K562 (cell line): ENCODE measurements around the gene SYT14. TPM values are rescaled to one million over a fixed set of nuclear protein-coding genes. Genes with fewer than 3 reads are reported as not detected.

Experiments used
- ATAC-seq: fragments of 200-7000 bp; cut with Tn5 transposase; 3 replicates; pipeline ENCODE4 v1.9.1; 2020; ENCODE audit warnings: moderate library complexity
- BruUV-seq: library from RNA; stranded (reverse); fragments of 400-500 nt; replicated peaks from 2 replicates; lab custom pipeline; 2021; lab: Mats Ljungman, UMichigan
- CTCF ChIA-PET: fragments of 300-600 bp; formaldehyde crosslinking; extraction: SDS; loops from one replicate; lab custom pipeline; 2021; ENCODE audit warnings: low intra/inter-chr PET ratio; lab: Yijun Ruan, JAX
- POLR2A ChIA-PET: fragments of 300-600, 350-650 bp; sonication (Branson Sonifier 250); formaldehyde crosslinking; extraction: SDS; loops from one replicate; lab custom pipeline; 2021; ENCODE audit warnings: antibody characterized with exemption, inconsistent platforms; lab: Yijun Ruan, JAX
- DNase-seq, 4 experiments: peaks; one replicate each; pipeline versions ENCODE4 v3.0.0 to v3.0.0-alpha.2; 2011 to 2018; ENCODE audit warnings: low spot score in 3 of 4, mixed read lengths in 3 of 4; ENCODE audit errors: extremely low read depth in 1 of 4
- FAIRE-seq: peaks from 2 replicates; lab custom pipeline; 2011; peaks lifted over from hg19 to GRCh38; lab: Jason Lieb, UNC
- H2AFZ ChIP-seq: 2 replicates; pipeline ENCODE4 v1.6.0; 2011; ENCODE audit warnings: low read depth, low read length, control low read depth, inconsistent platforms
- H3K27ac ChIP-seq: fragments of 200-600 bp; 3 replicates; pipeline ENCODE4 v1.8.0; 2011; ENCODE audit warnings: low read depth, mild to moderate bottlenecking, control low read depth, inconsistent platforms, low read length, moderate library complexity, mixed read lengths; ENCODE audit errors: extremely low read depth
- H3K27me3 ChIP-seq, 2 experiments: fragments of 300-600 bp in 1 of 2; 2 replicates in 1 of 2; 3 replicates in 1 of 2; pipeline versions ENCODE4 v1.6.0 to v1.8.0; 2011; ENCODE audit warnings: inconsistent platforms in 2 of 2, low read length in 2 of 2, mild to moderate bottlenecking in 1 of 2, mixed read lengths in 1 of 2, moderate library complexity in 1 of 2; ENCODE audit not compliant: control insufficient read depth in 2 of 2, insufficient read depth in 2 of 2
- H3K36me3 ChIP-seq: fragments of 300-600 bp; 3 replicates; pipeline ENCODE4 v1.8.0; 2011; ENCODE audit warnings: mild to moderate bottlenecking, low read length, inconsistent platforms; ENCODE audit not compliant: control insufficient read depth, insufficient read depth
- H3K4me1 ChIP-seq, 2 experiments: fragments of 200-600 bp in 1 of 2; replicated peaks in 1 of 2; 2 replicates in 1 of 2; 3 replicates in 1 of 2; pipeline versions ENCODE4 v1.5.1 to v1.8.0; 2011; ENCODE audit warnings: inconsistent platforms in 2 of 2, low read length in 2 of 2, mild to moderate bottlenecking in 1 of 2, mixed read lengths in 1 of 2, moderate library complexity in 1 of 2; ENCODE audit not compliant: control insufficient read depth in 2 of 2, insufficient read depth in 2 of 2
- H3K4me2 ChIP-seq: 2 replicates; pipeline ENCODE4 v1.6.1; 2011; ENCODE audit warnings: low read length, control low read depth, inconsistent platforms, mixed read lengths; ENCODE audit not compliant: insufficient read depth
- H3K4me3 ChIP-seq: fragments of 200-600 bp; sonication (generic), shearing (Covaris generic); 2 replicates; pipeline ENCODE4 v1.5.1; 2016; ENCODE audit warnings: control low read depth, inconsistent platforms
- H3K79me2 ChIP-seq: fragments of 200-600 bp; 3 replicates; pipeline ENCODE4 v1.8.0; 2011; ENCODE audit warnings: low read length, inconsistent platforms; ENCODE audit not compliant: control insufficient read depth, insufficient read depth
- H3K9ac ChIP-seq, 2 experiments: 2 replicates each; pipeline versions ENCODE4 v1.6.0 to v1.6.1; 2011; ENCODE audit warnings: low read depth in 2 of 2, low read length in 2 of 2, control low read depth in 1 of 2, inconsistent platforms in 1 of 2, mild to moderate bottlenecking in 1 of 2, mixed read lengths in 1 of 2; ENCODE audit not compliant: insufficient read depth in 1 of 2
- H3K9me1 ChIP-seq: one replicate; pipeline ENCODE4 v1.6.0; 2011; ENCODE audit warnings: inconsistent platforms, mild to moderate bottlenecking, low read length, moderate library complexity; ENCODE audit not compliant: control insufficient read depth, insufficient read depth
- H3K9me3 ChIP-seq: replicated peaks from 2 replicates; pipeline ENCODE4 v1.5.1; 2011; ENCODE audit warnings: low read depth, low read length, inconsistent platforms; ENCODE audit not compliant: control insufficient read depth, insufficient read depth
- H4K20me1 ChIP-seq: replicated peaks from 2 replicates; pipeline ENCODE4 v1.6.1; 2011; ENCODE audit warnings: low read length, inconsistent platforms, mixed read lengths; ENCODE audit not compliant: control insufficient read depth, insufficient read depth
- C11orf30 ChIP-seq: fragments of 450-650 bp; IDR thresholded peaks from 2 replicates; pipeline ENCODE4 v1.6.1; 2016; ENCODE audit warnings: low read depth, mild to moderate bottlenecking
- CEBPB ChIP-seq: fragments of 450-650 bp; IDR thresholded peaks from 2 replicates; pipeline ENCODE4 v1.6.1; 2016; ENCODE audit warnings: missing genetic modification characterization, missing compliant biosample characterization
- MAFG ChIP-seq: fragments of 450-650 bp; conservative IDR thresholded peaks from 2 replicates; pipeline ENCODE4 v1.6.1; 2016; ENCODE audit warnings: missing genetic modification characterization, missing compliant biosample characterization
- MCM7 ChIP-seq, 2 experiments: fragments of 450-650 bp; IDR thresholded peaks; 2 replicates each; pipeline ENCODE4 v1.6.1; 2016 to 2018
- ZC3H11A ChIP-seq: IDR thresholded peaks from 2 replicates; pipeline ENCODE4 v1.6.1; 2012; ENCODE audit warnings: low read depth, low read length, improper control_type of control experiment
- ZNF316 ChIP-seq: fragments of 450-650 bp; IDR thresholded peaks from 2 replicates; pipeline ENCODE4 v1.6.1; 2016
- WGBS: fragments of 100-300 bp; shearing (Covaris generic); methylation state at CpG from one replicate; pipeline ENCODE4 v1.1.6; 2016; ENCODE audit warnings: low coverage, mixed read lengths; ENCODE audit not compliant: insufficient coverage; ENCODE audit errors: missing lambda C conversion rate; 5-methylcytosine and 5-hydroxymethylcytosine counted together
- in situ Hi-C: fragments of 300-500 bp; cut with MboI; formaldehyde crosslinking; loops from 4 replicates; pipeline ENCODE4 v1.15.0; 2018; ENCODE audit warnings: inconsistent platforms, mixed read lengths
- intact Hi-C: fragments of 100-400 bp; cut with micrococcal nuclease; formaldehyde crosslinking; loops from 2 replicates; pipeline ENCODE4 v1.14.2; 2022
- polyA plus RNA-seq, 8 experiments: library from polyadenylated mRNA; depleted of rRNA in 4 of 8; stranded (reverse) in 5 of 8; unstranded in 3 of 8; fragments of >200 nt; fragmentation: Nextera tagmentation in 2 of 8; fragmentation: Illumina TruSeq in 1 of 8; extraction: Ambion mirVana in 2 of 8; extraction: Trizol in 1 of 8; gene quantifications; 2 replicates each; pipeline versions ENCODE4 v1.2.1 to v1.2.3, GENCODE V29; 2011 to 2014; ENCODE audit warnings: inconsistent platforms in 1 of 8, missing spikeins in 1 of 8
- total RNA-seq, 7 experiments: library from RNA; depleted of rRNA in 6 of 7; stranded (reverse); fragments of >200 nt in 6 of 7; fragmentation: Illumina TruSeq in 2 of 7; extraction: Trizol in 2 of 7; gene quantifications; 2 replicates each; pipeline versions ENCODE4 v1.2.1 to v1.2.3, GENCODE V29; 2011 to 2021; ENCODE audit warnings: low replicate concordance in 1 of 7
- TF ChIP-seq, protein P1 (sequence below): sonication (generic); formaldehyde crosslinking; IDR thresholded peaks from 2 replicates; pipeline ENCODE4 v1.8.0; 2022; ENCODE audit warnings: mild to moderate bottlenecking, missing genetic modification reagents

The SYT14 gene
- total and polyA plus RNA-seq, 9 of the 15 experiments (the other 6 are each of a cell fraction or from before 2014, with no cell fraction given) = 0.01 to 0.04 TPM; not detected in 7

DNA sequence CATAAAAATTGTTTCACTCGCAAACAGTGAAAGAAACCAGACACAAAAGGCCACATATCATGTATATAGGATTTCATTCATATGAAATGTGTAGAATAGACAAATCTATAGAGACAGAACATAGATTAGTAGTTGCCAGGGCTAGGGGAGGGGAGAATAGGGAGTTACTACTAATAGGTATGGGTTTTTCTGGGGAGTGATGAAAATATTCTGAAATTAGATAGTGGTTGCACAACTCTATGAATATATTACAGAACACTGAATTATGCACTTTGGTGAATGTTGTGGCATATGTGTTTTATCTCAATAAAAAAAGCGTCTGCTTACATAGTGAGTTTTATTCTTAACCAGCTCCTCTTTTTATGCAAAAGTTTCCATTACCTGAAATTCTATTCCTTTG, 21.6 kb downstream of the SYT14 start:
- peak; percentile 35; the same call in 1 of the 2 replicates for TF ChIP-seq CEBPB (tag)
- no peak for TF ChIP-seq MCM7 (IDR thresholded peaks at IDR 0.05)
- TF ChIP-seq, all 486 proteins: peak for 1
- no peaks in the 10 kb centered on the region for H3K9me3 ChIP-seq
- H3K9me1 ChIP-seq = no peaks in the 10 kb centered on the region
- H3K9ac ChIP-seq = no peak overlapping the region
- ChIA-PET POLR2A (no interaction called here), CTCF (no interaction called here)
- H2AFZ ChIP-seq = no peak overlapping the region
- ATAC-seq (no peak), FAIRE-seq (no peak), DNase-seq (no peak)
- in situ Hi-C loops = no loop called here
- H3K36me3 ChIP-seq = no peaks in the 10 kb centered on the region
- H3K27me3 ChIP-seq = no peaks in the 10 kb centered on the region
- H4K20me1 ChIP-seq = no peaks in the 10 kb centered on the region
- no peak overlapping the region for H3K4me2 ChIP-seq
- intact Hi-C loops = no loop called here
- no peaks in the 10 kb centered on the region for H3K79me2 ChIP-seq
- no peaks in the 10 kb centered on the region for H3K4me1 ChIP-seq
- no TSS peak for BruUV-seq
- WGBS = 0% methylated on average over 2 of the region's 2 CpGs
- H3K4me3 ChIP-seq = no peak overlapping the region
- H3K27ac ChIP-seq = no peak overlapping the region

DNA sequence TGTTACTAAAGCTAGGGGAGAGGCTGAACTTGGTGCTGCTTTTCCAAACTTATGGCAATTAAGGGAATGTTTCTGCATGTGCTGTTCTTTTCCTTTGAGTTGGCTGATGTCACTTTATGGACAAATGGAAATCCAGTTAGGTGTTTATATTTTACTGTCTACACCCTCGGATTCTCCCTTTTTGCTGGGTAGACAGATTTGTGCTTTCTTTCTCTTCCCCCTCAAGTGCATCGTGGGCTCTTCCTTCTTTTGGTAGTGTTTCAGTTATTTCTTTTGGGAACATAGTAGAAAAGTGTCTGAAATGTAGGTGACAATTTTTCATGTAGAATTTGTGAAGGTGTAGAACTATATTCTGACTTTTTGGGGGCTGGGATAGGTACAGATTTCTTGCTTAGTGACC, 22.9 kb downstream of the SYT14 start:
- no peaks in the 10 kb centered on the region for H3K27me3 ChIP-seq
- H3K36me3 ChIP-seq = no peaks in the 10 kb centered on the region
- ChIA-PET POLR2A (interaction anchor here (0.6 kb wide), 1 partner anchor 152 kb away, joined by 3 read pairs; no protein-coding TSS in a partner anchor), CTCF (no interaction called here)
- intact Hi-C loops = no loop called here
- no peaks in the 10 kb centered on the region for H3K9me3 ChIP-seq
- no peak overlapping the region for H3K4me3 ChIP-seq
- H3K4me2 ChIP-seq = no peak overlapping the region
- BruUV-seq = no TSS peak
- TF ChIP-seq ZC3H11A = no peak
- peak; percentile 32; the same call in 1 of the 2 replicates for TF ChIP-seq ZNF316
- TF ChIP-seq MAFG (tag) = 0 out of 2 replicates have a peak, but pooled peaks have one; percentile 9
- TF ChIP-seq, protein P1, sequence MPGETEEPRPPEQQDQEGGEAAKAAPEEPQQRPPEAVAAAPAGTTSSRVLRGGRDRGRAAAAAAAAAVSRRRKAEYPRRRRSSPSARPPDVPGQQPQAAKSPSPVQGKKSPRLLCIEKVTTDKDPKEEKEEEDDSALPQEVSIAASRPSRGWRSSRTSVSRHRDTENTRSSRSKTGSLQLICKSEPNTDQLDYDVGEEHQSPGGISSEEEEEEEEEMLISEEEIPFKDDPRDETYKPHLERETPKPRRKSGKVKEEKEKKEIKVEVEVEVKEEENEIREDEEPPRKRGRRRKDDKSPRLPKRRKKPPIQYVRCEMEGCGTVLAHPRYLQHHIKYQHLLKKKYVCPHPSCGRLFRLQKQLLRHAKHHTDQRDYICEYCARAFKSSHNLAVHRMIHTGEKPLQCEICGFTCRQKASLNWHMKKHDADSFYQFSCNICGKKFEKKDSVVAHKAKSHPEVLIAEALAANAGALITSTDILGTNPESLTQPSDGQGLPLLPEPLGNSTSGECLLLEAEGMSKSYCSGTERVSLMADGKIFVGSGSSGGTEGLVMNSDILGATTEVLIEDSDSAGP (CRISPR knock-in tag) = no peak
- 0 out of 2 replicates have a peak, but pooled peaks have one; percentile 13 for TF ChIP-seq C11orf30
- ATAC-seq (no peak), DNase-seq (no peak), FAIRE-seq (no peak)
- no peak overlapping the region for H3K9ac ChIP-seq
- no peak overlapping the region for H3K27ac ChIP-seq
- in situ Hi-C loops = no loop called here
- H3K9me1 ChIP-seq = no peaks in the 10 kb centered on the region
- no peaks in the 10 kb centered on the region for H4K20me1 ChIP-seq
- H3K79me2 ChIP-seq = no peaks in the 10 kb centered on the region
- no peak overlapping the region for H2AFZ ChIP-seq
- no peaks in the 10 kb centered on the region for H3K4me1 ChIP-seq
- 0% methylated on average over 2 of the region's 2 CpGs for WGBS
